Thymus (tissue), 11 donors: ENCODE results near the gene DNAJC12. TPM values are rescaled to one million over a fixed set of nuclear protein-coding genes. Genes with fewer than 3 reads are reported as not detected.
A peak's percentile ranks its signal among the peaks of the same experiment; 100 is the strongest.
"Not testable (repeated sequence)": the region's sequence is repeated elsewhere in the genome, so short reads cannot be mapped to it uniquely, and the experiment has no call there.

ENCODE experiments used
- DNase-seq, 9 donors: peaks; one replicate each; pipeline ENCODE4 v3.0.0-alpha.2; 2013; ENCODE audit warnings: low spot score in 9 of 9, low read depth in 6 of 9, missing footprints in 1 of 9
- H3K27ac ChIP-seq, 2 donors: one replicate each; pipeline ENCODE4 v1.5.1; 2013; ENCODE audit warnings: control low read depth in 1 of 2, low read depth in 1 of 2, low read length in 1 of 2, mild to moderate bottlenecking in 1 of 2, moderate library complexity in 1 of 2
- H3K27me3 ChIP-seq, 2 donors: one replicate each; pipeline ENCODE4 v1.5.1; 2013; ENCODE audit warnings: low read length in 1 of 2; ENCODE audit not compliant: control insufficient read depth in 2 of 2, insufficient read depth in 1 of 2
- H3K36me3 ChIP-seq, 2 donors: one replicate each; pipeline ENCODE4 v1.5.1; 2013; ENCODE audit warnings: low read length in 1 of 2, mild to moderate bottlenecking in 1 of 2, moderate library complexity in 1 of 2; ENCODE audit not compliant: control insufficient read depth in 2 of 2, insufficient read depth in 2 of 2
- H3K4me1 ChIP-seq, 2 donors: one replicate each; pipeline ENCODE4 v1.5.1; 2013; ENCODE audit warnings: low read length in 2 of 2; ENCODE audit not compliant: control insufficient read depth in 2 of 2, insufficient read depth in 2 of 2
- H3K4me3 ChIP-seq, 2 donors: one replicate each; pipeline ENCODE4 v1.5.1; 2013; ENCODE audit warnings: low read length in 2 of 2, control low read depth in 1 of 2, mild to moderate bottlenecking in 1 of 2
- H3K9me3 ChIP-seq, 2 donors: one replicate each; pipeline ENCODE4 v1.5.1; 2013; ENCODE audit warnings: low read length in 1 of 2, mild to moderate bottlenecking in 1 of 2; ENCODE audit not compliant: control insufficient read depth in 2 of 2, insufficient read depth in 1 of 2
- WGBS: extraction: QIAGEN DNeasy Blood & Tissue Kit; methylation state at CpG from one replicate; pipeline ENCODE4 v1.1.7; 2013; 5-methylcytosine and 5-hydroxymethylcytosine counted together
- polyA plus RNA-seq: library from polyadenylated mRNA; stranded (reverse); fragments of 200-250 nt; gene quantifications from one replicate; pipeline ENCODE4 v1.2.3, GENCODE V29; 2013
- total RNA-seq: library from RNA; stranded (reverse); fragments of 120-200 nt; gene quantifications from one replicate; pipeline ENCODE4 v1.2.4, GENCODE V29; 2013
- donor health status: healthy.

Gene DNAJC12
- total and polyA plus RNA-seq, 2 donors = 2.2 to 4.4 TPM

GRCh38 chr10:67763499-67764011, 74.4 kb downstream of the DNAJC12 start:
- no peaks in the 10 kb centered on the region for H3K27me3 ChIP-seq
- WGBS = 2% methylated on average over 22 of the region's 22 CpGs
- DNase-seq = peak; percentile 66 to 90 (median 80)
- no peaks in the 10 kb centered on the region for H3K9me3 ChIP-seq
- H3K27ac ChIP-seq = peak overlapping the region; percentile 96 to 99
- peaks cover 0 to 4% of the 10 kb centered on the region in 2 donors for H3K4me1 ChIP-seq
- peak overlapping the region; percentile 72 to 85 for H3K4me3 ChIP-seq
- no peaks in the 10 kb centered on the region for H3K36me3 ChIP-seq

- not testable (repeated sequence) for H3K9me3 ChIP-seq, H3K27me3 ChIP-seq, H3K4me3 ChIP-seq, H3K4me1 ChIP-seq, H3K36me3 ChIP-seq, DNase-seq, H3K27ac ChIP-seq
- 93% methylated on average over 9 of the region's 9 CpGs for WGBS
Measured at GRCh38 chr10:67762567-67762966, 75.4 kb downstream of the DNAJC12 start.

DNA sequence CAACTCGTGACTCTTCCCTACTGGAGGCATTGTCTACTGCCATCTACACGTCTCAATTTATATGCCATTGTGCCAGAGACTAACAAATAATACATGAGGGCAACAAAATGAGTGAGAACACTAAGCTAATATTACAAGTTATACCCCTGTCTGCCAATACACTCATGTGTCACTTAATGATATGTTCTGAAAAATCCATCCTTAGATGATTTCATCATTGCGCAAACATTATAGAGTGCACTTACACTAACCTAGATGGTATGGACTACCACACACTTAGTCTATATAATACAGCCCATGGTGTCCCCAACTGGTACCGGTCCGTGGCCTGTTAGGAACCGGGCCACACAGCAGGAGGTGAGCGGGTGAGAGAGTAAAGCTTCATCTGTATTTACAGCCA, 77.7 kb downstream of the DNAJC12 start:
- no peak for DNase-seq
- Histone ChIP-seq H3K9me3 (no peaks in the 10 kb centered on the region), H3K4me3 (no peak overlapping the region), H3K36me3 (no peaks in the 10 kb centered on the region), H3K4me1 (peaks cover 0 to 4% of the 10 kb centered on the region in 2 donors), H3K27me3 (no peaks in the 10 kb centered on the region), H3K27ac (no peak overlapping the region)
- 96% methylated on average over 7 of the region's 7 CpGs for WGBS

Other genes starting within 250 kb of the DNAJC12 start
- gene CTNNA3, start 142.0 kb downstream of the DNAJC12 start, total RNA-seq = 0.28 TPM
- gene CTNNA3, start 142.0 kb downstream of the DNAJC12 start, polyA plus RNA-seq = 0.27 TPM
- gene SIRT1, start 46.5 kb upstream of the DNAJC12 start, total RNA-seq = 18.0 TPM
- 25.6 TPM for gene SIRT1, start 46.5 kb upstream of the DNAJC12 start, polyA plus RNA-seq
- 25.0 TPM for gene HERC4, start 237.1 kb upstream of the DNAJC12 start, total RNA-seq
- gene HERC4, start 237.1 kb upstream of the DNAJC12 start, polyA plus RNA-seq = 35.0 TPM